GM10248 (cell line): ENCODE data around the gene HS3ST5.

Experiments
- CTCF ChIA-PET: fragments of 300-600 bp; sonication (Branson Sonifier 250); formaldehyde crosslinking; extraction: SDS; loops from one replicate; lab custom pipeline; 2021; ENCODE audit warnings: antibody characterized with exemption; lab: Yijun Ruan, JAX
- POLR2A ChIA-PET: fragments of 350-650 bp; sonication (Branson Sonifier 250); formaldehyde crosslinking; extraction: SDS; loops from one replicate; lab custom pipeline; 2020; ENCODE audit warnings: antibody characterized with exemption; lab: Yijun Ruan, JAX
- DNase-seq: peaks from one replicate; pipeline ENCODE4 v3.0.0; 2012; ENCODE audit errors: extremely low spot score
- CTCF ChIP-seq: IDR thresholded peaks from 2 replicates; pipeline ENCODE4 v1.5.1; 2012; ENCODE audit warnings: mild to moderate bottlenecking, low read depth; ENCODE audit errors: extremely low read depth, missing control alignments, control extremely low read depth

HS3ST5 gene

GRCh38 chr6:114276783-114277182 lies 66.0 kb downstream of the HS3ST5 start:
- ChIA-PET CTCF (no interaction called here), POLR2A (no interaction called here)
- TF ChIP-seq CTCF: no peak
- no peak for DNase-seq

DNA sequence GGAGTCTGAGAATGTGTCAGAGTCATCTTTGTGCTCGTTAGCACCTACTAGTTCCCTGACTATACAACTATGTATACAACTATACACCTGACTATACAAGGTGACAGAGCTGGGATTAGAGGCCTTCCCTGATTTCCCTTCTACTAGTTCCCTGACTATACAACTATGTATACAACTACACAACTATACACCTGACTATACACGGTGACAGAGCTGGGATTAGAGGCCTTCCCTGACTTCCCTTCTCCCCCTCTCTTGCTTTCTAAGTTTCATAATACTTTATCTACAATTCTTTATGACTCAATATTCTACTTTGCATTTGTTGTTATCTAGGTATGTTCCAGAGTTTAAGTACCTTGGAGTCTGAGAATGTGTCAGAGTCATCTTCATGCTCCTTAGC lies 68.0 kb downstream of the HS3ST5 start:
- CTCF ChIA-PET: interaction anchor here (1.4 kb wide), 1 partner anchor 28 kb away, joined by 3 read pairs; no protein-coding TSS in a partner anchor
- POLR2A ChIA-PET: no interaction called here
- no peak for DNase-seq
- TF ChIP-seq CTCF: no peak

DNA sequence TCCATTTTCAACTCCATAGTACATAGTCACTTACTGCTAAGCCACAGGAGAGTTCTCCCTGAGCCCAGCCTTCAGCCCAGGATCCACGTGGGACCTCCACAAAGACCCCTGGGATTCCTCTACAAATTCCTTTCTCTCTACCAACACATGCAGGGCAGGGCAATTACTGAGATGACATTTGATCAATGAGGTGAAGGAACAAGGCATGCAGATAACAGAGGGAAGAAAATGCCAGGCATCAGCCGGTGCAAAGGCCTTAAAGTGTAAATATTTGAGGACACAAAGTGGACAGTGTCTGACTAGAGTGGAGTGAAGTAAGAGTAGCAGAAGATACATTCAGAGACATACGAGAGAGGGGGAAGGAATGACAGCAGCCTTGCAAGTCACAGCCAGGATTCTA lies 70.2 kb downstream of the HS3ST5 start:
- POLR2A ChIA-PET: no interaction called here
- DNase-seq: no peak
- no peak for TF ChIP-seq CTCF
- CTCF ChIA-PET: no interaction called here

- CTCF ChIA-PET: no interaction called here
- no peak for TF ChIP-seq CTCF
- POLR2A ChIA-PET: no interaction called here
- no peak for DNase-seq
These were observed 71.4 kb downstream of the HS3ST5 start for GRCh38 chr6:114271405-114271804.

GRCh38 chr6:114267897-114268296 lies 74.9 kb downstream of the HS3ST5 start:
- ChIA-PET CTCF (interaction anchor here (0.6 to 1.0 kb wide), 3 partner anchors 9 to 46 kb away, joined by 3 to 4 read pairs (median 3); no protein-coding TSS in a partner anchor), POLR2A (no interaction called here)
- no peak for DNase-seq
- TF ChIP-seq CTCF: no peak

GRCh38 chr6:114260810-114261209 lies 82.0 kb downstream of the HS3ST5 start:
- no peak for DNase-seq

More at GRCh38 chr6:114260810-114261209, 82.0 kb downstream of the HS3ST5 start:
- TF ChIP-seq CTCF: no peak
- POLR2A ChIA-PET: no interaction called here
- CTCF ChIA-PET: no interaction called here
